IMR-90 (cell line): Measurements from ENCODE around the gene FBXW12. TPM values are rescaled to one million over a fixed set of nuclear protein-coding genes. Genes with fewer than 3 reads are reported as not detected.

Source experiments
- ATAC-seq: fragments of 200-7000 bp; cut with Tn5 transposase; 2 replicates; pipeline ENCODE4 v1.9.1; 2020; ENCODE audit warnings: low read depth, mild to moderate bottlenecking, moderate library complexity
- BruUV-seq: library from RNA; stranded (reverse); fragments of 400-500 nt; replicated peaks from 2 replicates; lab custom pipeline; 2021; lab: Mats Ljungman, UMichigan
- CTCF ChIA-PET: fragments of 300-600 bp; formaldehyde crosslinking; extraction: SDS; loops from one replicate; lab custom pipeline; 2021; ENCODE audit warnings: antibody characterized with exemption; lab: Yijun Ruan, JAX
- POLR2A ChIA-PET: fragments of 300-600 bp; sonication (Branson Sonifier 250); formaldehyde crosslinking; loops from one replicate; lab custom pipeline; 2022; ENCODE audit warnings: antibody characterized with exemption; ENCODE audit not compliant: unreplicated experiment; lab: Charles Lee
- DNase-seq: peaks from one replicate; pipeline ENCODE4 v3.0.0; 2013
- H2AFZ ChIP-seq: replicated peaks from 2 replicates; pipeline ENCODE3; 2013; ENCODE audit warnings: low read length, mild to moderate bottlenecking; ENCODE audit not compliant: poor library complexity
- H2AK5ac ChIP-seq: 2 replicates; pipeline ENCODE4 v1.6.1; 2013; ENCODE audit warnings: low read depth, low read length, inconsistent platforms
- H2AK9ac ChIP-seq: replicated peaks from 2 replicates; pipeline ENCODE3; 2013; ENCODE audit warnings: mild to moderate bottlenecking, low read depth, low read length, moderate library complexity; ENCODE audit not compliant: poor library complexity
- H2BK120ac ChIP-seq: 2 replicates; pipeline ENCODE4 v1.6.1; 2013; ENCODE audit warnings: low read depth, low read length, inconsistent platforms
- H2BK15ac ChIP-seq: 3 replicates; pipeline ENCODE4 v1.6.1; 2013; ENCODE audit warnings: low read depth, low read length, inconsistent platforms
- H2BK20ac ChIP-seq: 2 replicates; pipeline ENCODE4 v1.6.1; 2013; ENCODE audit warnings: low read depth, mild to moderate bottlenecking, inconsistent platforms, low read length, moderate library complexity
- H2BK5ac ChIP-seq: 2 replicates; pipeline ENCODE4 v1.6.1; 2013; ENCODE audit warnings: mild to moderate bottlenecking, low read depth, low read length, inconsistent platforms; ENCODE audit not compliant: poor library complexity, severe bottlenecking
- H3K14ac ChIP-seq: replicated peaks from 2 replicates; pipeline ENCODE4 v1.6.1; 2013; ENCODE audit warnings: low read depth, low read length, inconsistent platforms
- H3K18ac ChIP-seq: 2 replicates; pipeline ENCODE4 v1.6.1; 2013; ENCODE audit warnings: low read depth, low read length, control low read depth
- H3K23ac ChIP-seq: 2 replicates; pipeline ENCODE4 v1.6.1; 2013; ENCODE audit warnings: low read depth, low read length, inconsistent platforms
- H3K27ac ChIP-seq: 2 replicates; pipeline ENCODE4 v1.5.1; 2013; ENCODE audit warnings: mild to moderate bottlenecking, control low read depth, low read length; ENCODE audit not compliant: insufficient read depth
- H3K27me3 ChIP-seq: 2 replicates; pipeline ENCODE4 v1.6.1; 2013; ENCODE audit warnings: low read length; ENCODE audit not compliant: control insufficient read depth, insufficient read depth
- H3K36me3 ChIP-seq: 2 replicates; pipeline ENCODE4 v1.6.1; 2013; ENCODE audit warnings: low read length, mixed read lengths; ENCODE audit not compliant: control insufficient read depth, insufficient read depth
- H3K4ac ChIP-seq: 2 replicates; pipeline ENCODE4 v1.6.1; 2013; ENCODE audit warnings: low read depth, low read length, inconsistent platforms
- H3K4me1 ChIP-seq: 2 replicates; pipeline ENCODE4 v1.6.1; 2013; ENCODE audit warnings: low read length, mixed read lengths; ENCODE audit not compliant: control insufficient read depth, insufficient read depth
- H3K4me2 ChIP-seq: 2 replicates; pipeline ENCODE4 v1.6.1; 2013; ENCODE audit warnings: low read depth, mild to moderate bottlenecking, control low read depth, low read length, moderate library complexity
- H3K4me3 ChIP-seq: 2 replicates; pipeline ENCODE4 v1.5.1; 2013; ENCODE audit warnings: low read depth, mild to moderate bottlenecking, control low read depth, low read length, moderate library complexity; ENCODE audit not compliant: insufficient read depth
- H3K56ac ChIP-seq: 2 replicates; pipeline ENCODE4 v1.6.1; 2013; ENCODE audit warnings: low read length, inconsistent platforms; ENCODE audit not compliant: insufficient read depth; ENCODE audit errors: extremely low read depth
- H3K79me1 ChIP-seq, 2 experiments: 2 replicates each; pipeline ENCODE4 v1.6.1; 2013; ENCODE audit warnings: low read length in 2 of 2, inconsistent platforms in 1 of 2, low read depth in 1 of 2
- H3K9ac ChIP-seq: 2 replicates; pipeline ENCODE4 v1.6.1; 2013; ENCODE audit warnings: low read depth, low read length, control low read depth
- H3K9me1 ChIP-seq: 2 replicates; pipeline ENCODE4 v1.6.1; 2013; ENCODE audit warnings: low read length, inconsistent platforms; ENCODE audit not compliant: insufficient read depth
- H3K9me3 ChIP-seq: 2 replicates; pipeline ENCODE4 v1.6.1; 2013; ENCODE audit warnings: low read length; ENCODE audit not compliant: control insufficient read depth, insufficient read depth
- H4K20me1 ChIP-seq: 2 replicates; pipeline ENCODE4 v1.6.1; 2013; ENCODE audit warnings: low read length, inconsistent platforms; ENCODE audit not compliant: insufficient read depth
- H4K5ac ChIP-seq: 2 replicates; pipeline ENCODE4 v1.6.1; 2013; ENCODE audit warnings: mild to moderate bottlenecking, low read depth, low read length, control low read depth
- H4K8ac ChIP-seq, 2 experiments: 2 replicates each; pipeline ENCODE4 v1.6.1; 2013; ENCODE audit warnings: low read depth in 2 of 2, low read length in 2 of 2, control low read depth in 1 of 2, inconsistent platforms in 1 of 2
- H4K91ac ChIP-seq: 2 replicates; pipeline ENCODE4 v1.6.1; 2013; ENCODE audit warnings: low read depth, low read length, inconsistent platforms; ENCODE audit not compliant: insufficient read depth
- CEBPB ChIP-seq: IDR thresholded peaks from 2 replicates; pipeline ENCODE4 v1.6.1; 2012; ENCODE audit warnings: low read depth, low read length, improper control_type of control experiment
- CHD1 ChIP-seq: IDR thresholded peaks from 2 replicates; pipeline ENCODE4 v1.6.1; 2012; ENCODE audit warnings: low read depth, low read length, improper control_type of control experiment
- CTCF ChIP-seq: conservative IDR thresholded peaks from 2 replicates; pipeline ENCODE4 v1.5.1; 2012; ENCODE audit warnings: mild to moderate bottlenecking, low read depth, low read length, improper control_type of control experiment
- USF2 ChIP-seq: fragments of 150-350 bp; IDR thresholded peaks from 2 replicates; pipeline ENCODE4 v1.6.1; 2017; ENCODE audit warnings: mild to moderate bottlenecking, antibody characterized with exemption, low read length, low read depth
- WGBS, 2 experiments: methylation state at CpG; one replicate each; pipeline versions ENCODE4 v1.1.5 to v1.1.7; 2013; ENCODE audit warnings: missing lambda C conversion rate in 2 of 2; ENCODE audit not compliant: insufficient read length in 1 of 2; ENCODE audit errors: extremely low coverage in 2 of 2; 5-methylcytosine and 5-hydroxymethylcytosine counted together
- dilution Hi-C: fragments of 300-500 bp; cut with HindIII; formaldehyde crosslinking; loops from one replicate; pipeline ENCODE4 v1.14.3; 2018; ENCODE audit warnings: low sequenced_read_pairs; ENCODE audit not compliant: unreplicated experiment
- in situ Hi-C: fragments of 300-500 bp; cut with MboI; formaldehyde crosslinking; loops from 3 replicates; pipeline ENCODE4 v1.14.3; 2019; ENCODE audit warnings: low sequenced_read_pairs, inconsistent platforms, mixed read lengths
- intact Hi-C: fragments of 100-400 bp; cut with micrococcal nuclease; formaldehyde crosslinking; loops from 2 replicates; pipeline ENCODE4 v1.10.0; 2022
- polyA plus RNA-seq, 3 experiments: library from polyadenylated mRNA; depleted of rRNA; stranded (reverse); fragments of >200 nt; gene quantifications; 2 replicates each; pipeline ENCODE4 v1.2.3, GENCODE V29; 2012; ENCODE audit warnings: low replicate concordance in 1 of 3
- total RNA-seq: library from RNA; depleted of rRNA; stranded (reverse); fragments of >200 nt; gene quantifications from 2 replicates; pipeline ENCODE4 v1.2.3, GENCODE V29; 2012

The FBXW12 gene
- total and polyA plus RNA-seq, 2 of the 4 experiments (the other 2 are of a cell fraction): not detected

- POLR2A ChIA-PET: no interaction called here
- peak overlapping the region; percentile 47 for H3K4ac ChIP-seq
- peak overlapping the region; percentile 66 for H2AK9ac ChIP-seq
- 0 out of 2 replicates have a peak, but pooled peaks have one; percentile 16 for TF ChIP-seq CTCF
- no peak for TF ChIP-seq USF2
- TF ChIP-seq CHD1: no peak
- TF ChIP-seq CEBPB: no peak
- no peak overlapping the region for H3K4me2 ChIP-seq
- H4K20me1 ChIP-seq: peaks cover 7% of the 10 kb centered on the region
- no peak overlapping the region for H2BK15ac ChIP-seq
- no peak overlapping the region for H3K23ac ChIP-seq
- H4K8ac ChIP-seq: peak overlapping the region in 1 of 2 experiments; percentile 8; a peak in 1 of 4 replicates
- H2AFZ ChIP-seq: peak overlapping the region; percentile 26
- ATAC-seq (no peak), DNase-seq (peak; percentile 14)
- no peak overlapping the region for H3K4me3 ChIP-seq
- H2BK5ac ChIP-seq: peak overlapping the region; percentile 77
- peaks cover 12 to 32% of the 10 kb centered on the region in 2 experiments; a peak in 3 of 4 replicates for H3K79me1 ChIP-seq
- no peak overlapping the region for H3K9ac ChIP-seq
- dilution Hi-C loops (no loop called here), in situ Hi-C loops (no loop called here), intact Hi-C loops (no loop called here)
- H2BK120ac ChIP-seq: peak overlapping the region; percentile 41; the same call in 1 of the 2 replicates
- no peak overlapping the region for H3K14ac ChIP-seq
- 0 out of 2 replicates have a peak overlapping the region, but pooled peaks have one; percentile 21 for H3K27ac ChIP-seq
- H4K5ac ChIP-seq: peak overlapping the region; percentile 71; the same call in 1 of the 2 replicates
- H2BK20ac ChIP-seq: peak overlapping the region; percentile 61; the same call in 1 of the 2 replicates
- CTCF ChIA-PET: interaction anchor here (0.9 to 2.7 kb wide), 3 partner anchors 32 to 159 kb away, joined by 4 to 16 read pairs (median 4); no protein-coding TSS in a partner anchor
- no peaks in the 10 kb centered on the region for H3K9me3 ChIP-seq
- 81% methylated on average over 9 of the region's 16 CpGs; no CpG with 5 or more reads in 1 of the 2 experiments for WGBS, 2 experiments
- H2AK5ac ChIP-seq: no peak overlapping the region
- peaks cover 18% of the 10 kb centered on the region for H3K36me3 ChIP-seq
- H3K56ac ChIP-seq: no peak overlapping the region
- peaks cover 8% of the 10 kb centered on the region; the same call in 1 of the 2 replicates for H3K4me1 ChIP-seq
- peak overlapping the region; percentile 68 for H3K18ac ChIP-seq
- peak overlapping the region; percentile 83 for H4K91ac ChIP-seq
- no peaks in the 10 kb centered on the region for H3K27me3 ChIP-seq
- no TSS peak for BruUV-seq
- H3K9me1 ChIP-seq: peaks cover 5% of the 10 kb centered on the region
These were observed 60.7 kb downstream of the FBXW12 start for GRCh38 chr3:48432411-48433371.
